ENCODE data around the gene TMEM132E.

Gene TMEM132E

DNA sequence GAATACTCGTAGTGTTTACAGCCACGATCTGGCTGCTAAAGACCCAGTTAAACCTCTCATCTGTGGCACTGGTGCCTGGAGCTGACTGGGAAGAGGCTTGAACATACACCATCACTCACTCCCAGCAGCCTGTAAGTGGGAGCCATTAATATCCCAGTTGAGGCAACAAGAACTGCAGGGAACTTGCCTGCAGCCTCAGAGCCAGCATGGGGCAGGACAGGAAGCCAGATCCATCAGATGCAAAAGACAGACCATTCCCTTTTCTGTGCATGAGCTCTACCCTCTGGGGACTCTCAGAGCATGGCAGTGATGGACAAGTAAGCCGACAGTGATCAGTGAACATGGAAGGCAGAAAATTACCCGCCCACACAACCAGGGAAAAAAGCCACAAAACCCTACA, 91.8 kb downstream of the TMEM132E start:
- WGBS, 2 experiments = 86 to 89% methylated on average over 4 of the region's 4 CpGs
- Histone ChIP-seq H3K27me3 (ENCODE audit: control insufficient read depth, insufficient read depth, low read length, poor library complexity, severe bottlenecking) (no peaks in the 10 kb centered on the region), H3K27ac (ENCODE audit: insufficient read depth, low read depth, low read length, poor library complexity, severe bottlenecking) (no peak overlapping the region), H3K9me3 (ENCODE audit: control insufficient read depth, low read length) (no peaks in the 10 kb centered on the region), H3K4me3 (ENCODE audit: insufficient read depth, low read depth, low read length) (no peak overlapping the region), H3K4me1 (ENCODE audit: control insufficient read depth, insufficient read depth, low read length) (no peaks in the 10 kb centered on the region), H3K36me3 (ENCODE audit: control insufficient read depth, insufficient read depth, low read length) (no peaks in the 10 kb centered on the region)

- WGBS, 2 experiments = 78 to 79% methylated on average over 3 of the region's 3 CpGs
- Histone ChIP-seq H3K27ac (ENCODE audit: insufficient read depth, low read depth, low read length, poor library complexity, severe bottlenecking) (no peak overlapping the region), H3K4me3 (ENCODE audit: insufficient read depth, low read depth, low read length) (no peak overlapping the region), H3K36me3 (ENCODE audit: control insufficient read depth, insufficient read depth, low read length) (no peaks in the 10 kb centered on the region), H3K4me1 (ENCODE audit: control insufficient read depth, insufficient read depth, low read length) (no peaks in the 10 kb centered on the region), H3K9me3 (ENCODE audit: control insufficient read depth, low read length) (no peaks in the 10 kb centered on the region), H3K27me3 (ENCODE audit: control insufficient read depth, insufficient read depth, low read length, poor library complexity, severe bottlenecking) (no peaks in the 10 kb centered on the region)
These were observed 92.9 kb downstream of the TMEM132E start for GRCh38 chr17:34672176-34672785.

GRCh38 chr17:34673516-34673915, 94.1 kb downstream of the TMEM132E start:
- 89 to 93% methylated on average over 2 of the region's 2 CpGs for WGBS, 2 experiments
- Histone ChIP-seq H3K9me3 (ENCODE audit: control insufficient read depth, low read length) (no peaks in the 10 kb centered on the region), H3K4me3 (ENCODE audit: insufficient read depth, low read depth, low read length) (no peak overlapping the region), H3K27ac (ENCODE audit: insufficient read depth, low read depth, low read length, poor library complexity, severe bottlenecking) (no peak overlapping the region), H3K4me1 (ENCODE audit: control insufficient read depth, insufficient read depth, low read length) (no peaks in the 10 kb centered on the region), H3K36me3 (ENCODE audit: control insufficient read depth, insufficient read depth, low read length) (no peaks in the 10 kb centered on the region), H3K27me3 (ENCODE audit: control insufficient read depth, insufficient read depth, low read length, poor library complexity, severe bottlenecking) (no peaks in the 10 kb centered on the region)

DNA sequence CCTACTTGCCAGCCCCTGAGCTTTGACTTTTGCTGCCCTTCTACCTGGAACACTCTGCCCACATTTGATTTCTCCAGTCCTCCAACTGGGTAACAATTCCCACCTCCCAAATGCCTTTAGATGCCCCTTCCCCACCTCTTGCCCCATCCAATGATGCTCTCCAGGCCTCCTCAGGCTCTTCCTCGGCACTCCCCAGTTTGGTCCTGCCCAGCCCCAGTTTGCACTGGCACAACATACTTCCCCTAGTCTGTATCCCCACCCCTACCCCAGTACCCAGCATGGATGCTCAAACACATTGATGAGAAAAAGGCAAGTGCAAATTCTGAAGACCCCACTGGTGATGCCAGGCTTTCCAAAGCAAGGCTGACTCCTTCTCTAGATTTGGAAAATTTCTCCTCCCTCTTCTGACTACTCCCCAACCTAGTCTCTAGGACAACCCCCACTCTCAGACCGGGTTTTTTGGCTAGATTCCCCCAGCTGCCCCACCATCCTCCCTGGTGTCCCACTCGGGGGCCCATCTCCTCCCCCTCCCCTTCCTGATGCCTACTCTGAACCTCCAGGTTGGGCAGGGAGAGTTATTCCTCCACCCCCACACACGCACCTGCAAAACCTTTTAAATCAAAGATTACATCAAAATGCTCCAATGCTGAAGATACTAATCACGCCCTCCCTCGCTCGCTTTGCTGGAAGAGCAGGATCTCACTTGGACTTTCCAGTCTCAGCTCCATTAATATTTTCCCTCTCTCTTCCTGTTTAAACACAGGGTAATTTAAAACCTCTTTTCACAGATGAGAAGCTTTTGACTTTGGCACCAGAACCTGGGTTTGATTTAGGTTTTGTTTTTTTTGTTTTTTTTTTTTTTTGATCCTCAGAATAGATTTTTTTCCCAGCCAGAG, 94.9 kb downstream of the TMEM132E start:
- H3K9me3 ChIP-seq (ENCODE audit: control insufficient read depth, low read length) = no peaks in the 10 kb centered on the region
- no peaks in the 10 kb centered on the region for H3K4me1 ChIP-seq (ENCODE audit: control insufficient read depth, insufficient read depth, low read length)
- no peaks in the 10 kb centered on the region for H3K27me3 ChIP-seq (ENCODE audit: control insufficient read depth, insufficient read depth, low read length, poor library complexity, severe bottlenecking)
- WGBS, 2 experiments = 86 to 90% methylated on average over 7 of the region's 7 CpGs
- no peaks in the 10 kb centered on the region for H3K36me3 ChIP-seq (ENCODE audit: control insufficient read depth, insufficient read depth, low read length)
- no peak overlapping the region for H3K4me3 ChIP-seq (ENCODE audit: insufficient read depth, low read depth, low read length)
- H3K27ac ChIP-seq (ENCODE audit: insufficient read depth, low read depth, low read length, poor library complexity, severe bottlenecking) = no peak overlapping the region

DNA sequence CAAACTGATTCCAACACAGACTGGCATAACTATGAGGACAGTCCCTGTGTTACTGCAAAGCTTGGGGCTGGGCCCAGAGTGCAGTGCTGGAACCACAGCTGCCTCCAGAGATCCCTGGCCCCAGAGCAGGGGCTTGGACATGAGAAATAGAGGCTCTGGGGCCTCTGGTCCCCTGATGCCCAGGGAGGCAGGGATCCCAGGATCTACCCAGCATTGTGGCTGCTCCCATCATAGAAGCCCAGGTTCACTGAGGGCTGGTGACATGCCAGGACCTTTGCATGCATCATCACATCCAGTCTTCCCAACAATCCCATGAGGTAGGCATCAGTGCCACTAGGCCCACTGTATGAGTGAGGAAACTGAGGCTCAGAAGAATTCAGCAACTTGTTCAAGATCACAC, 95.8 kb downstream of the TMEM132E start:
- no peaks in the 10 kb centered on the region for H3K4me1 ChIP-seq (ENCODE audit: control insufficient read depth, insufficient read depth, low read length)
- no peaks in the 10 kb centered on the region for H3K9me3 ChIP-seq (ENCODE audit: control insufficient read depth, low read length)
- no peak overlapping the region for H3K27ac ChIP-seq (ENCODE audit: insufficient read depth, low read depth, low read length, poor library complexity, severe bottlenecking)
- no peak overlapping the region for H3K4me3 ChIP-seq (ENCODE audit: insufficient read depth, low read depth, low read length)
- H3K27me3 ChIP-seq (ENCODE audit: control insufficient read depth, insufficient read depth, low read length, poor library complexity, severe bottlenecking) = no peaks in the 10 kb centered on the region
- H3K36me3 ChIP-seq (ENCODE audit: control insufficient read depth, insufficient read depth, low read length) = no peaks in the 10 kb centered on the region

GRCh38 chr17:34675605-34676004, 96.2 kb downstream of the TMEM132E start:
- Histone ChIP-seq H3K4me1 (ENCODE audit: control insufficient read depth, insufficient read depth, low read length) (no peaks in the 10 kb centered on the region), H3K27ac (ENCODE audit: insufficient read depth, low read depth, low read length, poor library complexity, severe bottlenecking) (no peak overlapping the region), H3K36me3 (ENCODE audit: control insufficient read depth, insufficient read depth, low read length) (no peaks in the 10 kb centered on the region), H3K4me3 (ENCODE audit: insufficient read depth, low read depth, low read length) (no peak overlapping the region), H3K27me3 (ENCODE audit: control insufficient read depth, insufficient read depth, low read length, poor library complexity, severe bottlenecking) (no peaks in the 10 kb centered on the region), H3K9me3 (ENCODE audit: control insufficient read depth, low read length) (no peaks in the 10 kb centered on the region)
- WGBS, 2 experiments = 89 to 94% methylated on average over 2 of the region's 2 CpGs

DNA sequence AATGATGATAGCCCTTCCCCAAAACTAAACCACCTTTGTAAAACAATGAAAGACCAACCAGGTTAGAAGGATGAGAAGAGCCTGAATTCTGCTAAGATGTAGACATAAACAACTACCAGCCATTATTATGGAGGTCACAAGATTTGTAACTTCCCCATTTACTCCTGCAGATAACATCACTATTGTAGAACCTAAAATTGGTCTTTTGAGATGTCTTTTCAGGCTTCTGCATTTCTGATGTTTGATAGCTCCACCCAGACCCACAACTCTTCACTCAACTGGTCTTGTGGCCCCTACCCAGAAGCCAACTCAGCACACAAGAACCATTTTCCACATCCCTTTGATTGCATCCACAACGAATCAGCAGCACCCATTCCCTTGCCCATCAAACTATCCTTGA, 100.8 kb downstream of the TMEM132E start:
- H3K4me1 ChIP-seq (ENCODE audit: control insufficient read depth, insufficient read depth, low read length) = no peaks in the 10 kb centered on the region
- no peak overlapping the region for H3K4me3 ChIP-seq (ENCODE audit: insufficient read depth, low read depth, low read length)
- 70 to 88% methylated on average over 1 of the region's 1 CpG for WGBS, 2 experiments
- no peak overlapping the region for H3K27ac ChIP-seq (ENCODE audit: insufficient read depth, low read depth, low read length, poor library complexity, severe bottlenecking)
- no peaks in the 10 kb centered on the region for H3K9me3 ChIP-seq (ENCODE audit: control insufficient read depth, low read length)
- no peaks in the 10 kb centered on the region for H3K36me3 ChIP-seq (ENCODE audit: control insufficient read depth, insufficient read depth, low read length)
- H3K27me3 ChIP-seq (ENCODE audit: control insufficient read depth, insufficient read depth, low read length, poor library complexity, severe bottlenecking) = no peaks in the 10 kb centered on the region

- 91 to 92% methylated on average over 6 of the region's 6 CpGs for WGBS, 2 experiments
- no peaks in the 10 kb centered on the region for H3K27me3 ChIP-seq (ENCODE audit: control insufficient read depth, insufficient read depth, low read length, poor library complexity, severe bottlenecking)
- H3K36me3 ChIP-seq (ENCODE audit: control insufficient read depth, insufficient read depth, low read length) = no peaks in the 10 kb centered on the region
- H3K4me3 ChIP-seq (ENCODE audit: insufficient read depth, low read depth, low read length) = no peak overlapping the region
- no peaks in the 10 kb centered on the region for H3K4me1 ChIP-seq (ENCODE audit: control insufficient read depth, insufficient read depth, low read length)
- no peaks in the 10 kb centered on the region for H3K9me3 ChIP-seq (ENCODE audit: control insufficient read depth, low read length)
- H3K27ac ChIP-seq (ENCODE audit: insufficient read depth, low read depth, low read length, poor library complexity, severe bottlenecking) = no peak overlapping the region
These were observed 102.9 kb downstream of the TMEM132E start for GRCh38 chr17:34682305-34682704.

DNA sequence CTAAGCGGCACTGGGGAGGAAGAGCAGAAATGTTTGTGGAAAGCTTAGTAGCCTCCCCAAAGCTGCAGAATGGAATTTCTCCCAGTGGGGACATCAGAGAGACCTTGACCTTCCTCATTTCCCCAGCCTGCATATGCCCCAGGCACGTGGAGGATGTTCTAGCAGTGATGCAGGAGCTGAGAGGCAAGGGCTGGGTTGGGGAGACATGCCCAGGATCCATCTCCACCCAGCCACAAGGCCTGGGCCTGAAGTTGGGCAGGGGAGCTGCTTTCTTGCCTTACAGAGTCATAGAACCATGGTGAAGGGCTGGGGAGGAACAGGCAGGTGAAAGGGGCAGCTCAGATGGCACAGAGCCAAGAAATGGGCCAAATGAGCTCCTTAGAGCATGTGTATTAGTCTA, 104.0 kb downstream of the TMEM132E start:
- no peaks in the 10 kb centered on the region for H3K9me3 ChIP-seq (ENCODE audit: control insufficient read depth, low read length)
- 83 to 88% methylated on average over 2 of the region's 2 CpGs for WGBS, 2 experiments
- no peak overlapping the region for H3K4me3 ChIP-seq (ENCODE audit: insufficient read depth, low read depth, low read length)

More for the DNA sequence above, 104.0 kb downstream of the TMEM132E start:
- H3K27ac ChIP-seq (ENCODE audit: insufficient read depth, low read depth, low read length, poor library complexity, severe bottlenecking) = no peak overlapping the region
- H3K27me3 ChIP-seq (ENCODE audit: control insufficient read depth, insufficient read depth, low read length, poor library complexity, severe bottlenecking) = no peaks in the 10 kb centered on the region
- H3K4me1 ChIP-seq (ENCODE audit: control insufficient read depth, insufficient read depth, low read length) = no peaks in the 10 kb centered on the region
- no peaks in the 10 kb centered on the region for H3K36me3 ChIP-seq (ENCODE audit: control insufficient read depth, insufficient read depth, low read length)
